H1 (cell line): ENCODE results near the gene MVP. TPM values are rescaled to one million over a fixed set of nuclear protein-coding genes. Genes with fewer than 3 reads are reported as not detected.

Experiments
- GABPA ChIP-seq: IDR thresholded peaks from 2 replicates; pipeline ENCODE4 v1.6.1; 2011; ENCODE audit warnings: mild to moderate bottlenecking, low read length, moderate library complexity, borderline replicate concordance; ENCODE audit not compliant: insufficient read depth
- KDM1A ChIP-seq: fragments of 200-600, 300-600 bp; sonication (generic); IDR thresholded peaks from 2 replicates; pipeline ENCODE4 v1.7.1; 2016; ENCODE audit warnings: mild to moderate bottlenecking, low read length, borderline replicate concordance
- NRF1 ChIP-seq: IDR thresholded peaks from 2 replicates; pipeline ENCODE4 v1.6.1; 2011; ENCODE audit warnings: mild to moderate bottlenecking, low read depth, low read length, improper control_type of control experiment
- SP2 ChIP-seq: IDR thresholded peaks from 2 replicates; pipeline ENCODE4 v1.6.1; 2012; ENCODE audit warnings: mild to moderate bottlenecking, low read length, inconsistent platforms
- TAF1 ChIP-seq: IDR thresholded peaks from 2 replicates; pipeline ENCODE4 v1.6.1; 2011; ENCODE audit warnings: mild to moderate bottlenecking, low read depth, low read length
- polyA plus RNA-seq, 7 experiments: library from polyadenylated mRNA; depleted of rRNA in 3 of 7; stranded (reverse) in 5 of 7; unstranded in 2 of 7; fragments of >200 nt in 5 of 7; fragments of 200-250 nt in 2 of 7; gene quantifications; 1 replicate in 5 of 7; 2 replicates in 1 of 7; 4 replicates in 1 of 7; pipeline versions ENCODE4 v1.2.1 to v1.2.3, GENCODE V29; 2011 to 2013; ENCODE audit warnings: missing spikeins in 2 of 7, mixed read lengths in 2 of 7
- total RNA-seq: library from RNA; stranded (reverse); fragmentation: NEBNext Ultra II Directional; extraction: Animal tissue kit (Norgen Biotek cat#: 25700); gene quantifications from 2 replicates; pipeline ENCODE4 v1.2.1, GENCODE V29; 2021

The MVP gene
- total and polyA plus RNA-seq, 2 of the 8 experiments (the other 6 are each of a cell fraction or from before 2014, with no cell fraction given) = 1.9 TPM

DNA sequence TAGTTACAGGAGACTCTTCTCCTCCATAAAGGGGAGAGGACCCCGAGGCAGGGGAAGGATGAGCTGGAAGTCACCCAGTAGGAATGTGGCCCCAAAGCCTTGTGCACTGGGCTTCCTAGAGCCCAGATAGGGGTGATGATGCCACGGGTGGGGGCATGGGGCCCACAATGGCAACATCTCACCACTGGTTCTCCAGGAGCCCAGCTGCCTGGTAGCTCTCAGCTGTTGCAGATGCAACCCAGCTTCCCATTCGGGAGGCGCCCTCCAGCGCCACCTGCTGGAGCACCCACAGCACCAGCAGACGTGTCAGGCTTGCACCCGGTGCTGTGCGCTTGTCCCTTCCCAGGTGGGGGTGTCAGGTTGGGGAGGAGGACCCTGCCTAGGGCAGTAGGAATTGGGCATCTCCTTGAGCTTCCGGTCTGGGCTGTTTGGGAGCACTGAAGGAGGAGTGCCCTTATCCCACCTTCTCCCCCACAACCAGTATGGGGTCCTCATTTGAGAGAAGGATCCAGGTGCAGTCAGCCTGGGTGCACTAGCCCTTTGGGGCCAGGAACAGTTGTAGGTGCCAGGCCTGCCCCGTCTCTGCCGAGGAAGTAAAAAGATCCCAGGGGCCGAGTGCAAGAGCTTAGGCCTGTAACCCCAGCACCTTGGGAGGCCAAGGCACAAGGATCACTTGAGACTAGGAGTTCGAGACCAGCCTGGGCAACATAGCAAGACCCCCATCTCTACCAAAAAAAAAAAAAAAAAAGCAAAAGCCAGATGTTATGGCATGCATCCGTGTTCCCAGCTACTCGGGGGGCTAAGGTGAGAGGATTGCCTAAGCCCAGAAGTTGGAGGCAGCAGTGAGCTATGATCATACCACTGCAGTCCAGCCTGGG is 28.4 kb downstream of the MVP start (continued):
- TF ChIP-seq NRF1 = no peak
- peak; percentile 54; the same call in 1 of the 2 replicates for TF ChIP-seq GABPA
- TF ChIP-seq KDM1A = peak; percentile 28; the same call in 1 of the 2 replicates
- TF ChIP-seq TAF1 = no peak
- TF ChIP-seq SP2 = no peak
